ENCODE results near the gene C2orf76.

GRCh38 chr2:119352357-119352756 is 14.3 kb downstream of the C2orf76 start:
- TF ChIP-seq CTCF (IDR thresholded peaks at IDR 0.05) (no peak), POLR2AphosphoS5 (IDR thresholded peaks at IDR 0.05) (no peak)
